HEK293T (cell line): ENCODE measurements around the gene SORT1.

Experiments
- ARNT ChIP-seq: fragments of 450-650 bp; IDR thresholded peaks from 2 replicates; pipeline ENCODE4 v1.6.1; 2017; ENCODE audit warnings: mild to moderate bottlenecking
- ELF4 ChIP-seq: fragments of 450-650 bp; IDR thresholded peaks from 2 replicates; pipeline ENCODE4 v1.6.1; 2017; ENCODE audit warnings: antibody characterized with exemption
- FOXA1 ChIP-seq: fragments of 450-650 bp; IDR thresholded peaks from 2 replicates; pipeline ENCODE4 v1.6.1; 2016; ENCODE audit warnings: mild to moderate bottlenecking
- HDGF ChIP-seq: fragments of 450-650 bp; IDR thresholded peaks from 2 replicates; pipeline ENCODE4 v1.6.1; 2017; ENCODE audit warnings: antibody characterized with exemption, borderline replicate concordance
- ZNF384 ChIP-seq: fragments of 450-650 bp; IDR thresholded peaks from 2 replicates; pipeline ENCODE4 v1.6.1; 2016

GRCh38 chr1:109379422-109379821 is 18.3 kb downstream of the SORT1 start:
- TF ChIP-seq ZNF384 (no peak), FOXA1 (no peak), ARNT (no peak), ELF4 (no peak), HDGF (no peak)
